Ectodermal cell (in vitro differentiated cells): ENCODE results near the gene MSANTD1.

ENCODE experiments used
- H3K27ac ChIP-seq: 2 replicates; pipeline ENCODE4 v1.7.0; 2013; ENCODE audit warnings: mild to moderate bottlenecking, low read depth, low read length; ENCODE audit not compliant: insufficient read depth, poor library complexity, severe bottlenecking
- H3K27me3 ChIP-seq: 2 replicates; pipeline ENCODE4 v1.7.0; 2013; ENCODE audit warnings: mild to moderate bottlenecking, low read length; ENCODE audit not compliant: insufficient read depth, control insufficient read depth, poor library complexity, severe bottlenecking
- H3K36me3 ChIP-seq: one replicate; pipeline ENCODE4 v1.7.0; 2013; ENCODE audit warnings: low read length; ENCODE audit not compliant: control insufficient read depth, insufficient read depth
- H3K4me1 ChIP-seq: one replicate; pipeline ENCODE4 v1.7.0; 2013; ENCODE audit warnings: low read length; ENCODE audit not compliant: control insufficient read depth, insufficient read depth
- H3K4me3 ChIP-seq: 2 replicates; pipeline ENCODE4 v1.7.0; 2013; ENCODE audit warnings: low read depth, low read length, control low read depth; ENCODE audit not compliant: insufficient read depth
- H3K9me3 ChIP-seq: 2 replicates; pipeline ENCODE4 v1.7.0; 2013; ENCODE audit warnings: mild to moderate bottlenecking, low read length, moderate library complexity; ENCODE audit not compliant: control insufficient read depth
- WGBS, 2 experiments: methylation state at CpG; one replicate each; pipeline ENCODE4 v1.1.7; 2013; ENCODE audit warnings: missing lambda C conversion rate in 2 of 2; 5-methylcytosine and 5-hydroxymethylcytosine counted together

Gene MSANTD1

DNA sequence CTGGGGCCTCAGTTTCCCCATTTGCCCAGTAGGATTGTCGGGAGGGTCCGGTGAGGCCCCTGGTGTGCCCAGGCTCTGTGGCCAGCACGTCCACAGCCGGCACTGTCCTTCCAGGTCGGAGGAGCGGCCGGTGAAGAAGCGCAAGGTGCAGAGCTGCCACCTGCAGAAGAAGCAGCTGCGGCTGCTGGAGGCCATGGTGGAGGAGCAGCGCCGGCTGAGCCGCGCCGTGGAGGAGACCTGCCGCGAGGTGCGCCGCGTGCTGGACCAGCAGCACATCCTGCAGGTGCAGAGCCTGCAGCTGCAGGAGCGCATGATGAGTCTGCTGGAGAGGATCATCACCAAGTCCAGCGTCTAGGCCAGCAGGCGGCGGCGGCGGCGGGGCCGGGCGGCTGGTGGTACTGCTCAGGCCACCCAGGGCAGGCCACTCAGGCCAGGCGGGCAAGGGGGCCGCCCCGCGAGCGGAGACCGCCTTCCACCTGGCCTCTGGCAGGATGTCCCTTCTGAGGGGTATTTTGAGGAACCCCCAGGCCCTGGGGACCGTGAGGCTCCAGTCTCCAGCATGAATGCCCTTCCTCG lies 6.7 kb downstream of the MSANTD1 start:
- Histone ChIP-seq H3K27ac (no peak overlapping the region), H3K4me3 (no peak overlapping the region), H3K27me3 (no peaks in the 10 kb centered on the region), H3K36me3 (no peaks in the 10 kb centered on the region), H3K9me3 (no peaks in the 10 kb centered on the region), H3K4me1 (peaks cover 3% of the 10 kb centered on the region)
- WGBS, 2 experiments = 92 to 93% methylated on average over 36 of the region's 36 CpGs

DNA sequence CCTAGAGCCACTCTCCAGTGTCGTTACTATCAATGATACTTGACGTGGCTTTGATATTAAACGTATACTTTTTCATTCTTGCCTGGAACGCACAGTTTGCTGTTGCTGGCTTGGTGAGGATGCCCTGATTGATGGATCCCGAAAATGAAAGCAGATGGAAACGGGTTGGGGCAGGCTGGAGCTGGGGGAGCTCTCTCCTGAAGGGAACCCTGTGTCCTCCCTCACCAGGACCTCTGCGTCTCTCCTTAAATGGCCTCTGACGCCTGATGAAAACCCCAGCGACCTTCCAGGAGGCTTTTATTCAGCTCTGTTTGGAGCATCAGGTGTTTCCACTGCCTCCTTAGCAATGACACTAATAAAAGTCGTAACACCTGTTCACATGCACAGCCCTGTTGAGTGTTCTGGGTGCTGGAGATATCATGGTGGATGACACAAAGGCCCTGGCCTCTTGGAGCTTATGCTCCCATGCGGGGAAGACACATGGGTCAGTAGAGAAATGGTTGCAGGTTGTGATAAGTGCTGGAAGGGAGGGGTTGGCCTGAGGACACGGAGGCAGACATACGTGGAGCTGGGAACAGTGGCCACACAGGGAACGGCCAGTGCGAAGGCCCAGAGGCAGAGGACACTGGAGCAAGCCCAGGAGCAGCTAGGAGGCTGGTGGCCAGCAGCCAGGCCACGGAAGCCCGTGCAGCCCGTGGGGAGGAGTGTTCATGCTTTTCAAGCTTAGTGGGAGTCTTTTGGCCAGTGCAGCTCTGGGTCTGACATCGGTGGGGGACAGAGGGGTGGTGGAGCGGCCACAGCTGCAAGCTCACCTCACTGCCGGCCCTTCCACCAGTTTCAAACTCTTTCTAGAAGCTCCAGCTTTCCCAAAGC lies 7.5 kb downstream of the MSANTD1 start:
- peaks cover 3% of the 10 kb centered on the region for H3K4me1 ChIP-seq
- no peak overlapping the region for H3K4me3 ChIP-seq
- no peaks in the 10 kb centered on the region for H3K27me3 ChIP-seq
- H3K36me3 ChIP-seq = no peaks in the 10 kb centered on the region
- H3K9me3 ChIP-seq = no peaks in the 10 kb centered on the region
- WGBS, 2 experiments = 90 to 91% methylated on average over 21 of the region's 21 CpGs
- H3K27ac ChIP-seq = no peak overlapping the region

DNA sequence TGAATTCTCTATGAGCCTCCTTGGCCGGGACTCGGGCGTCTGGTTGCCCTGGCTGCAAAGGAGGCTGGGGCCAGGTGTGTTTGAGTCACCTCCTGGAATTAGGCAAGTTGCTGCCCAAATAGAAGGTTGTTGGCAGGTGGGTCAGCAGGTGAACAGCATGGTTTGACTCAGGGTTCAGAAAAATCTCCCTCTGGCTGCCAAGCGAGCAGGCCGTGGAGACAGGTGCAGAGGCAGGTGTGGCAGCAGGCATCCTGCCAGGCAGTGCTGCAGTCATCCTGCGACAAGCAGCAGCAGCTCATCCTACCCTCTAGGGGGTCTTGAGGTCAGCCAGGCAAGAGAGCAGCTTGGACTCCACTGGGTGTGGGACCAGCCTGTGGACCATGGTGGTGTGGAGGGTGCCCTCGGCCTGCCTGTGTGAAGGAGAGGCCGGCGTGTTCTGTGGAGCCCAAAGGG lies 8.2 kb downstream of the MSANTD1 start:
- Histone ChIP-seq H3K9me3 (no peaks in the 10 kb centered on the region), H3K4me3 (no peak overlapping the region), H3K4me1 (peaks cover 3% of the 10 kb centered on the region), H3K27me3 (no peaks in the 10 kb centered on the region), H3K27ac (no peak overlapping the region), H3K36me3 (no peaks in the 10 kb centered on the region)
- WGBS, 2 experiments = 95% methylated on average over 9 of the region's 9 CpGs

DNA sequence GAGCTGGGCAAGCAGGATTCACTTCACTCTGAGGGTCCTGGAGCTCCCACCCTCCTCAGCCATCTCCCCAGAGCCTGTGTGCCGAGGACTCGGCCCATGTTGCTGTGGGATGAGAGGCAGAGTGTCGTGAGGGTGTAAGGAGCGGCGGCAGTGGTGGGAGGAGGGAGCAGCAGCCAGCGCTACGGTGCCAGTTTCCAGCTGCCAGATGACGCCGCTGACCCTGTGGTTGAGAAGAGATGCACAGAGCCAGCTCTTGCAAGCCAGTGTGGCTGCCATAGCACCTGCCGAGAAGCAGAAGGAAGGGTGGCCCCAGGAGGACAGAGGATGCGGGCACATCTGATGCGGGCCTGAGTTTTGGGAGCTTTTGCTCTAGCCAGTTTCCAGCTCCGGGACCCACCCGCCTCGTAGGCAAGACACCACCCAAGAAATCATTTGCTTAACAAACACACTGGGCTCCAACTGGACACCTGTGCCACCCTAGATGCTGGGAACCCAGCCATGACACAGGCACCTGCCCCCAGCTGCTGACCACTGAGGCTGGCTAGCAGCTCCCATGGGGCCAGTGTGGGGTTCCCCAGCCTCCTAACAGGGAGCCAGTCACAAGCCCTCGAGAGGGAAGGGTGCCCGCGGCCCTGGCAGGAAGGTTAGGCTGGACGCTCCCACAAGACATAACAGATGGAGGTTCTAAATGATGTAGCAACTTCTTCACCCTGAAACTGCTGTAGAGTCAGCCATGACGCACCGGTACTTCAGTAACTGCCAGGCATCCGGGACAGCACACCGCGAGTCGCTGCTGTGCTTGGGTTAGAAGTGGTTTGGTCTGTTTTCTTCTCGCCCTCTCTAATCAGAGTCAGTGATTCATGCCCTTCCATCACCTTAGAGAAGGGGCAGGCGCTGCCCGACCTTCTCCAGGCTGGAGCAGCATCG lies 8.9 kb downstream of the MSANTD1 start:
- Histone ChIP-seq H3K27ac (no peak overlapping the region), H3K9me3 (no peaks in the 10 kb centered on the region), H3K4me3 (no peak overlapping the region), H3K27me3 (no peaks in the 10 kb centered on the region), H3K4me1 (peaks cover 3% of the 10 kb centered on the region), H3K36me3 (no peaks in the 10 kb centered on the region)
- WGBS, 2 experiments = 92% methylated on average over 29 of the region's 29 CpGs

DNA sequence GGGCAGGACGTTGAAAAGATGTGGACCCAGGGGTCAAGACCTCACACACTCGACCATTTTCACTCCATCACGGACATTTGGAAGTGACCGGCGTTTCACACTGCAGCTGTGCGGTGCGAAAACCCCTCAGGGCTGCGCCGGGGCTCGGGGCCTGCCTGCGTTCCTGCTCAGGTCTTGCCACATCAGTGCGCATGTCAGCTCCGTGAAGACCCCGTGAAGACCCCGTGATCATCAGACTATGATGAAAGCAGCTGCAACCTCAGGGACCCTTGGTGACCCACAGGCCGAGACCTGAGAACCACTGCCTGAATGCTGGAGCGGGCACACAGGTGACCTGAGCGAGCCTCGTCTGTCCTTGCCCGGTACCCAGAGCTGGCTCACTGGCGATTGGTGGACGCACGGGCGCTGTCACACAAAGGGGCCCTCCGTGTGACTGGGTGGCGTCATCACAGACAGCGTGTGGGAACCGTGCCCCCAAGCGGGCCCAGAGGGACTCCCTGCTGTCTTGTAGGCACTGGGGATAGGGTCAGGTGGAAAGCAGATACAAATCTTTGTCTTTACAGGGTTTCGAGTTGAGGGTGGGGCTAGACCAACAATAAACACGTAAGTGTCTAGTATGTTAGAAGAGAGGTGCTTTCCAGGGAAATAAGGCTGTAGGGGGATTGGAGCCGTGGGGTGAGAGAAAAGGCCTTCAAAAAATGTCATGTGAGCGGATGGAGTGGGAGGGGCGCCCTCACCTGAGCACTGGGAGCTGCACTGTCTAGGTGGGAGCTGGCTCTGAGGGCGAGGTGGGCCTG lies 12.7 kb downstream of the MSANTD1 start:
- WGBS, 2 experiments = 91% methylated on average over 35 of the region's 35 CpGs
- Histone ChIP-seq H3K4me1 (no peaks in the 10 kb centered on the region), H3K9me3 (no peaks in the 10 kb centered on the region), H3K27me3 (no peaks in the 10 kb centered on the region), H3K4me3 (no peak overlapping the region), H3K36me3 (no peaks in the 10 kb centered on the region), H3K27ac (no peak overlapping the region)

DNA sequence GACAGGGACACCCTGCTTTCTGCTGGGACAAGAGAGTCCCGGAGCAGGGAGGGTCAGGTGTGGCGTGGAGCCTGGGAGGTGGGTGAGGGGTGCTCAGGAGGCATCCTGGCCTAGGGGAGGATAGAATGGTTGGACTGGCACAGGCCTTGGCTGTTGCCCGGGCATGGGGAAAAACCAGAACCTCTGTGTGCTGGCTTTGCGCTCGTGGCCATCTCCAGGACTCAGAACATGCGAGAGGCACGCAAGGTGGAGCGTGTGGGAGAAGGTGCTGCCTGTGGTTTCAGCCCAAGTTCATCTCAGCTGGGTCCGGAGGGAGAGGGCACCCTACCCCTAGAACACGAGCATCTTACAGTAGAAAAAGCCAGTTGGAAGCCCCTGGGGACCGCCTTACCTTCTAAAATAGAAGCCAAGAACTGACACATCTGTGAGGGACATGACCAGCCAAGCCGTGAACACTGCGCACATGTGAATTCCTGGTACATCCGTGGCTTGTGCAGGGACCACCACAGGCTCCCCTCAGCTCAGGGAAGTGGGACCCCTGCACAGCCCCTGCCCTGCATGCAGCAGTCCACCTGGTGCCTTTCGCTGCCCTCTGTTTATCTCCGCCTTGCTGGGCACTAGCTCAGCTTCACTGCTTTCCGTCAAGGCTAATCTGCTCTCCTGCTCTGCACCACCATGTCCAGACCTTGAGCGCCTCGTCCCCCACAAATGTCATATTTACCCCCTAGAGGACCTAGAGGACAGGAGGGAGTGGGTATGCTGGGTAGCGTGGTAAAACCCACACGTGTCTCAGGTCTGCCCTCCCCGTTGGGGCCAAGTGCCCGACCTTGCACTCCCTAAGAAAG lies 13.5 kb downstream of the MSANTD1 start:
- Histone ChIP-seq H3K36me3 (no peaks in the 10 kb centered on the region), H3K4me1 (no peaks in the 10 kb centered on the region), H3K27ac (no peak overlapping the region), H3K27me3 (no peaks in the 10 kb centered on the region), H3K9me3 (no peaks in the 10 kb centered on the region), H3K4me3 (no peak overlapping the region)
- WGBS, 2 experiments = 92 to 93% methylated on average over 23 of the region's 23 CpGs

DNA sequence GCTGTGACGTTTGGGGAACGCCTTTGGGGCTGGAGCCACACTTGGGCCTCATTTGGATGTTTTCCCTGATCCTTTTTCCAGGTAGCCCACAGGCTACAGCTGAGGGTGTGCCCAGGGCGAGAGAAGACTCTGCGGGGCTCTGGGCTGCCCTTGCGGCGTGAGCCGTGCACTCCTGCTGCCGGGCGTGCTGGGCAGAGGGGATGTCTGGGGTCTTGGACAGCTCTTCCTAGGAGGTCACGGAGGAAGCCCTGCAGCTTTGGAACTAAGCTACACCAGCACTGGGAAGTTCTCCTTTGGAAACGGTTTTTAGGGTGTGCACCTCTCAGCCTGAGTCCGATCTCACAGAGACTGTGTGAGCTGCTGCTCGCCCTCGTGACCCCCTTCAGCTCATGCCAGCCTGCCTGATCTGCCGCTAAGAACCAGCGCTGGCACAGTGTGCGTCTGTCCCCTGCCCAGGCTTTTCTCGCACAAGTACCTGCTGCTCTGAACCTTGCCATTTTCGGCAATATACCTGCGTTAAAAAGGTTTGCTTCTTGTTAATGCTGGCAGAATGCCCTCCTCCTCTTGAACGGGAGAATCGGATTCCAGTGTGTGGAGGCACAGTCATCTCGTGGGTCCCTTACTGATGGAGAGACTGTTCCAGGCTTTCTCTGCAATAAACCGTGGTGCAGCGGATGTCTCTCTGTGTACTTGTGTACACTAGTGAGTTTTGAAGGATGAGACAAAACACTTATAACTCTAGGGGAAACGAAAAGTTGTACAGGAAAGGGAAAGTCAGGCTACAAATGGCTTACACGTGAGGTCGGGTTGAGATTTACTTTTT lies 14.3 kb downstream of the MSANTD1 start:
- Histone ChIP-seq H3K27me3 (no peaks in the 10 kb centered on the region), H3K4me3 (no peak overlapping the region), H3K4me1 (peaks cover 5% of the 10 kb centered on the region), H3K9me3 (no peaks in the 10 kb centered on the region), H3K36me3 (no peaks in the 10 kb centered on the region), H3K27ac (no peak overlapping the region)
- 94 to 95% methylated on average over 28 of the region's 28 CpGs for WGBS, 2 experiments

DNA sequence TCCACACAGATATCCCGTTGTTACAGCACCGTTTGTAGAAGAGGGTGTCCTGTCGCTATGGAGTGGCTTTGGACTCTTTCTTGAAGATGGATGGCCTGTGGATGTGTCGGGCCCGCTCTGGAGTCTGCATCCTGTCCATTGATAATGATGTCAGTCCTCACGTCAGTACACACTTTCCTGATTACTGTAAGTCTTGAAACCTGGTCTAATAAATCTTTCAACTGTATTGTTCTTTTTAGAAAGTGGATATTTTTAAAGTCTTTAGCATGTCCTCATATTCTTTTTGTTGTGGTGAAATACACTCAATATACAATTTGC lies 14.9 kb downstream of the MSANTD1 start:
- H3K4me1 ChIP-seq = peaks cover 5% of the 10 kb centered on the region
- H3K27me3 ChIP-seq = no peaks in the 10 kb centered on the region
- WGBS, 2 experiments = 82 to 90% methylated on average over 6 of the region's 6 CpGs
- H3K9me3 ChIP-seq = no peaks in the 10 kb centered on the region
- H3K4me3 ChIP-seq = no peak overlapping the region
- no peak overlapping the region for H3K27ac ChIP-seq
- H3K36me3 ChIP-seq = no peaks in the 10 kb centered on the region
